H1 (cell line): ENCODE measurements around the gene DAB2IP. TPM values are rescaled to one million over a fixed set of nuclear protein-coding genes. Genes with fewer than 3 reads are reported as not detected.

Source experiments
- CTCF ChIA-PET: fragments of 300-600 bp; sonication (Branson Sonifier 250); formaldehyde crosslinking; loops from one replicate; lab custom pipeline; 2021; ENCODE audit not compliant: partially characterized antibody; lab: Charles Lee
- POLR2A ChIA-PET: fragments of 300-600 bp; sonication (Branson Sonifier 250); formaldehyde crosslinking; loops from one replicate; lab custom pipeline; 2021; ENCODE audit warnings: inconsistent platforms; ENCODE audit not compliant: partially characterized antibody; lab: Charles Lee
- DNase-seq, 2 experiments: peaks; one replicate each; pipeline versions ENCODE4 v3.0.0 to v3.0.0-alpha.2; 2010 to 2022; ENCODE audit warnings: low spot score in 2 of 2, low read depth in 1 of 2, mixed read lengths in 1 of 2
- FAIRE-seq: peaks from 2 replicates; lab custom pipeline; 2011; peaks lifted over from hg19 to GRCh38; lab: Jason Lieb, UNC
- H2AFZ ChIP-seq: 2 replicates; pipeline ENCODE4 v1.8.1; 2012; ENCODE audit warnings: low read length, inconsistent platforms
- H2AK5ac ChIP-seq: 2 replicates; pipeline ENCODE4 v1.6.1; 2013; ENCODE audit warnings: low read depth, low read length
- H2BK120ac ChIP-seq: replicated peaks from 2 replicates; pipeline ENCODE3; 2013; ENCODE audit warnings: low read depth, low read length, inconsistent platforms
- H2BK12ac ChIP-seq: 2 replicates; pipeline ENCODE4 v1.6.1; 2013; ENCODE audit warnings: low read depth, low read length
- H2BK15ac ChIP-seq: 2 replicates; pipeline ENCODE4 v1.6.1; 2013; ENCODE audit warnings: low read length
- H2BK20ac ChIP-seq: 2 replicates; pipeline ENCODE4 v1.6.1; 2013; ENCODE audit warnings: low read length
- H2BK5ac ChIP-seq: 2 replicates; pipeline ENCODE4 v1.6.1; 2013; ENCODE audit warnings: low read depth, low read length
- H3K14ac ChIP-seq: 2 replicates; pipeline ENCODE4 v1.6.1; 2013; ENCODE audit warnings: inconsistent platforms; ENCODE audit not compliant: insufficient read length
- H3K18ac ChIP-seq: 2 replicates; pipeline ENCODE4 v1.6.1; 2013; ENCODE audit warnings: low read length; ENCODE audit errors: extremely low read depth
- H3K23ac ChIP-seq: 2 replicates; pipeline ENCODE4 v1.6.1; 2013; ENCODE audit warnings: inconsistent platforms; ENCODE audit not compliant: insufficient read length
- H3K23me2 ChIP-seq: 2 replicates; pipeline ENCODE4 v1.6.1; 2013; ENCODE audit warnings: low read depth, low read length
- H3K27ac ChIP-seq: 2 replicates; pipeline ENCODE4 v1.6.1; 2011; ENCODE audit warnings: low read depth, low read length, inconsistent platforms
- H3K27me3 ChIP-seq, 4 experiments: replicated peaks in 1 of 4; 1 replicate in 1 of 4; 2 replicates in 3 of 4; pipeline versions ENCODE4 v1.6.1 to v1.8.1; 2011 to 2013; ENCODE audit warnings: low read length in 3 of 4, mild to moderate bottlenecking in 3 of 4, inconsistent platforms in 2 of 4, mixed read lengths in 2 of 4, moderate library complexity in 1 of 4; ENCODE audit not compliant: control insufficient read depth in 3 of 4, insufficient read depth in 3 of 4; ENCODE audit errors: extremely low read depth in 1 of 4
- H3K36me3 ChIP-seq, 4 experiments: 2 replicates each; pipeline versions ENCODE4 v1.6.1 to v1.8.1; 2011 to 2013; ENCODE audit warnings: mild to moderate bottlenecking in 4 of 4, low read length in 3 of 4, moderate library complexity in 2 of 4, control low read depth in 1 of 4, inconsistent platforms in 1 of 4; ENCODE audit not compliant: insufficient read depth in 4 of 4, control insufficient read depth in 2 of 4
- H3K4ac ChIP-seq: replicated peaks from 2 replicates; pipeline ENCODE3; 2013; ENCODE audit warnings: low read length, low read depth, mixed read lengths, inconsistent platforms; ENCODE audit not compliant: insufficient read length
- H3K4me1 ChIP-seq, 4 experiments: replicated peaks in 1 of 4; 1 replicate in 1 of 4; 2 replicates in 3 of 4; pipeline versions ENCODE4 v1.6.1 to v1.8.1; 2011 to 2013; ENCODE audit warnings: low read length in 3 of 4, inconsistent platforms in 2 of 4, mixed read lengths in 1 of 4; ENCODE audit not compliant: insufficient read depth in 4 of 4, control insufficient read depth in 3 of 4
- H3K4me2 ChIP-seq, 2 experiments: 2 replicates each; pipeline versions ENCODE4 v1.6.1 to v1.8.1; 2011 to 2013; ENCODE audit warnings: low read depth in 2 of 2, low read length in 2 of 2, control low read depth in 1 of 2, inconsistent platforms in 1 of 2, mild to moderate bottlenecking in 1 of 2; ENCODE audit not compliant: insufficient read depth in 1 of 2
- H3K4me3 ChIP-seq, 4 experiments: fragments of 200-600, 300-600 bp in 1 of 4; sonication (generic), shearing (Covaris generic), sonication (Bioruptor Twin) in 1 of 4; 2 replicates each; pipeline versions ENCODE4 v1.5.1 to v1.8.1; 2011 to 2016; ENCODE audit warnings: low read length in 4 of 4, low read depth in 3 of 4, control low read depth in 2 of 4, inconsistent platforms in 2 of 4, mild to moderate bottlenecking in 2 of 4, mixed read lengths in 1 of 4, moderate library complexity in 1 of 4; ENCODE audit not compliant: insufficient read depth in 2 of 4; ENCODE audit errors: extremely low read depth in 1 of 4
- H3K56ac ChIP-seq: replicated peaks from 2 replicates; pipeline ENCODE3; 2013; ENCODE audit warnings: low read depth, mild to moderate bottlenecking, mixed read lengths, low read length, inconsistent platforms; ENCODE audit not compliant: insufficient read length
- H3K79me1 ChIP-seq: 2 replicates; pipeline ENCODE4 v1.6.1; 2013; ENCODE audit warnings: low read depth, low read length, control low read depth
- H3K79me2 ChIP-seq, 2 experiments: 2 replicates each; pipeline versions ENCODE4 v1.6.1 to v1.8.1; 2012 to 2013; ENCODE audit warnings: low read length in 2 of 2, mild to moderate bottlenecking in 2 of 2, inconsistent platforms in 1 of 2; ENCODE audit not compliant: insufficient read depth in 2 of 2, control insufficient read depth in 1 of 2
- H3K9ac ChIP-seq, 4 experiments: replicated peaks in 1 of 4; 1 replicate in 1 of 4; 2 replicates in 3 of 4; pipeline versions ENCODE4 v1.6.1 to v1.8.1; 2011 to 2013; ENCODE audit warnings: low read depth in 3 of 4, low read length in 3 of 4, control low read depth in 2 of 4, mild to moderate bottlenecking in 2 of 4, moderate library complexity in 2 of 4, inconsistent platforms in 1 of 4; ENCODE audit errors: extremely low read depth in 1 of 4
- H3K9me3 ChIP-seq, 2 experiments: 2 replicates each; pipeline versions ENCODE4 v1.6.1 to v1.8.1; 2012 to 2013; ENCODE audit warnings: mild to moderate bottlenecking in 2 of 2, moderate library complexity in 2 of 2, control low read depth in 1 of 2, inconsistent platforms in 1 of 2, low read depth in 1 of 2, low read length in 1 of 2, mixed read lengths in 1 of 2; ENCODE audit not compliant: insufficient read depth in 2 of 2
- H4K20me1 ChIP-seq, 2 experiments: replicated peaks in 1 of 2; 2 replicates each; pipeline versions ENCODE3 to v1.8.1; 2011 to 2013; ENCODE audit warnings: inconsistent platforms in 2 of 2, low read length in 2 of 2, mild to moderate bottlenecking in 1 of 2; ENCODE audit not compliant: insufficient read depth in 2 of 2, control insufficient read depth in 1 of 2
- H4K5ac ChIP-seq: 2 replicates; pipeline ENCODE4 v1.6.1; 2013; ENCODE audit warnings: low read length, low read depth, mixed read lengths, inconsistent platforms; ENCODE audit not compliant: insufficient read length
- H4K8ac ChIP-seq: 2 replicates; pipeline ENCODE4 v1.8.0; 2013; ENCODE audit warnings: mild to moderate bottlenecking, moderate library complexity, low read length, inconsistent platforms; ENCODE audit not compliant: insufficient read depth; ENCODE audit errors: extremely low read depth
- H4K91ac ChIP-seq: replicated peaks from 2 replicates; pipeline ENCODE3; 2013; ENCODE audit warnings: low read length, mixed read lengths, inconsistent platforms; ENCODE audit not compliant: insufficient read length
- BACH1 ChIP-seq: IDR thresholded peaks from 2 replicates; pipeline ENCODE4 v1.6.1; 2012; ENCODE audit warnings: low read length, improper control_type of control experiment
- CTCF ChIP-seq, 3 experiments: IDR thresholded peaks; 1 replicate in 2 of 3; 2 replicates in 1 of 3; pipeline versions ENCODE4 v1.5.1 to v1.6.1; 2011; ENCODE audit warnings: low read length in 3 of 3, mild to moderate bottlenecking in 3 of 3, inconsistent platforms in 2 of 3, low read depth in 1 of 3, moderate library complexity in 1 of 3; ENCODE audit not compliant: insufficient read depth in 1 of 3; ENCODE audit errors: control extremely low read depth in 1 of 3
- NANOG ChIP-seq: IDR thresholded peaks from 2 replicates; pipeline ENCODE4 v1.6.1; 2011; ENCODE audit warnings: low read length, low read depth, mild to moderate bottlenecking, inconsistent platforms; ENCODE audit not compliant: insufficient read depth, poor library complexity, severe bottlenecking
- RAD21 ChIP-seq, 2 experiments: IDR thresholded peaks in 1 of 2; conservative IDR thresholded peaks in 1 of 2; 2 replicates each; pipeline ENCODE4 v1.6.1; 2011; ENCODE audit warnings: low read depth in 2 of 2, low read length in 2 of 2, improper control_type of control experiment in 1 of 2, inconsistent platforms in 1 of 2, mild to moderate bottlenecking in 1 of 2, moderate library complexity in 1 of 2
- WGBS, 2 experiments: shearing (Covaris generic) in 1 of 2; methylation state at CpG; one replicate each; pipeline versions ENCODE4 v1.1.6 to v1.1.7; 2013 to 2015; ENCODE audit warnings: low lambda C conversion rate in 2 of 2, mixed read lengths in 2 of 2, inconsistent platforms in 1 of 2, low coverage in 1 of 2, missing lambda C conversion rate in 1 of 2; ENCODE audit not compliant: insufficient replicate concordance in 2 of 2, insufficient coverage in 1 of 2, insufficient read length in 1 of 2; ENCODE audit errors: extremely low coverage in 1 of 2, missing lambda C conversion rate in 1 of 2; 5-methylcytosine and 5-hydroxymethylcytosine counted together
- polyA plus RNA-seq, 7 experiments: library from polyadenylated mRNA; depleted of rRNA in 3 of 7; stranded (reverse) in 5 of 7; unstranded in 2 of 7; fragments of >200 nt in 5 of 7; fragments of 200-250 nt in 2 of 7; gene quantifications; 1 replicate in 5 of 7; 2 replicates in 1 of 7; 4 replicates in 1 of 7; pipeline versions ENCODE4 v1.2.1 to v1.2.3, GENCODE V29; 2011 to 2013; ENCODE audit warnings: missing spikeins in 2 of 7, mixed read lengths in 2 of 7
- total RNA-seq: library from RNA; stranded (reverse); fragmentation: NEBNext Ultra II Directional; extraction: Animal tissue kit (Norgen Biotek cat#: 25700); gene quantifications from 2 replicates; pipeline ENCODE4 v1.2.1, GENCODE V29; 2021

Gene DAB2IP
- total and polyA plus RNA-seq, 2 of the 8 experiments (the other 6 are each of a cell fraction or from before 2014, with no cell fraction given): 19.7 to 39.5 TPM

- no peak overlapping the region for H2BK120ac ChIP-seq
- no peak overlapping the region for H3K56ac ChIP-seq
- DNase-seq (peak in 1 of 2 experiments; percentile 45), FAIRE-seq (no peak)
- H3K14ac ChIP-seq: no peak overlapping the region
- no peak overlapping the region for H2BK15ac ChIP-seq
- H3K79me2 ChIP-seq: no peaks in the 10 kb centered on the region
- H4K5ac ChIP-seq: no peak overlapping the region
- H3K23ac ChIP-seq: no peak overlapping the region
- no peak overlapping the region for H3K9ac ChIP-seq
- H2BK5ac ChIP-seq: no peak overlapping the region
- H3K27ac ChIP-seq: no peak overlapping the region
- H3K9me3 ChIP-seq: no peaks in the 10 kb centered on the region
- H3K4me1 ChIP-seq: peaks cover 0 to 5% (median under 1%) of the 10 kb centered on the region in 4 experiments; a peak in 5 of 7 replicates
- CTCF ChIA-PET: interaction anchor here (0.7 to 1.6 kb wide), 8 partner anchors 9 to 129 kb away, joined by 3 to 7 read pairs (median 4); no protein-coding TSS in a partner anchor
- 0 out of 2 replicates have a peak overlapping the region, but pooled peaks have one; percentile 76 for H2BK12ac ChIP-seq
- no peak overlapping the region for H3K4ac ChIP-seq
- no peaks in the 10 kb centered on the region for H3K36me3 ChIP-seq
- no peaks in the 10 kb centered on the region for H3K23me2 ChIP-seq
- peak in 1 of 2 experiments; percentile 26; a peak in 1 of 4 replicates for TF ChIP-seq RAD21 (IDR thresholded peaks at IDR 0.05 in 1 of 2, conservative IDR thresholded peaks at IDR 0.05 in 1 of 2; ENCODE audit: low read depth in 2 of 2, low read length in 2 of 2)
- peak; percentile 21 to 47 (median 25); a peak in 3 of 4 replicates for TF ChIP-seq CTCF (IDR thresholded peaks at IDR 0.05; ENCODE audit: control extremely low read depth in 1 of 3, insufficient read depth in 1 of 3, low read depth in 1 of 3, low read length in 3 of 3)
- TF ChIP-seq NANOG: no peak
- TF ChIP-seq BACH1: no peak
- H4K91ac ChIP-seq: no peak overlapping the region
- H2AK5ac ChIP-seq: no peak overlapping the region
- H2BK20ac ChIP-seq: no peak overlapping the region
- H2AFZ ChIP-seq: no peak overlapping the region
- H4K8ac ChIP-seq: no peak overlapping the region
- H3K4me2 ChIP-seq: no peak overlapping the region
- 77% methylated on average over 4 of the region's 4 CpGs; no CpG with 5 or more reads in 1 of the 2 experiments for WGBS, 2 experiments
- no peaks in the 10 kb centered on the region for H3K27me3 ChIP-seq
- no peak overlapping the region for H3K4me3 ChIP-seq
- H3K79me1 ChIP-seq: no peaks in the 10 kb centered on the region
- POLR2A ChIA-PET: no interaction called here
- H4K20me1 ChIP-seq: no peaks in the 10 kb centered on the region
- H3K18ac ChIP-seq: no peak overlapping the region
Measured at GRCh38 chr9:121824651-121825030, 173.2 kb downstream of the DAB2IP start.
